ENCODE data around the gene NF1.
"Not testable (repeated sequence)": the region's sequence is repeated elsewhere in the genome, so short reads cannot be mapped to it uniquely, and the experiment has no call there.

The NF1 gene, protein sequence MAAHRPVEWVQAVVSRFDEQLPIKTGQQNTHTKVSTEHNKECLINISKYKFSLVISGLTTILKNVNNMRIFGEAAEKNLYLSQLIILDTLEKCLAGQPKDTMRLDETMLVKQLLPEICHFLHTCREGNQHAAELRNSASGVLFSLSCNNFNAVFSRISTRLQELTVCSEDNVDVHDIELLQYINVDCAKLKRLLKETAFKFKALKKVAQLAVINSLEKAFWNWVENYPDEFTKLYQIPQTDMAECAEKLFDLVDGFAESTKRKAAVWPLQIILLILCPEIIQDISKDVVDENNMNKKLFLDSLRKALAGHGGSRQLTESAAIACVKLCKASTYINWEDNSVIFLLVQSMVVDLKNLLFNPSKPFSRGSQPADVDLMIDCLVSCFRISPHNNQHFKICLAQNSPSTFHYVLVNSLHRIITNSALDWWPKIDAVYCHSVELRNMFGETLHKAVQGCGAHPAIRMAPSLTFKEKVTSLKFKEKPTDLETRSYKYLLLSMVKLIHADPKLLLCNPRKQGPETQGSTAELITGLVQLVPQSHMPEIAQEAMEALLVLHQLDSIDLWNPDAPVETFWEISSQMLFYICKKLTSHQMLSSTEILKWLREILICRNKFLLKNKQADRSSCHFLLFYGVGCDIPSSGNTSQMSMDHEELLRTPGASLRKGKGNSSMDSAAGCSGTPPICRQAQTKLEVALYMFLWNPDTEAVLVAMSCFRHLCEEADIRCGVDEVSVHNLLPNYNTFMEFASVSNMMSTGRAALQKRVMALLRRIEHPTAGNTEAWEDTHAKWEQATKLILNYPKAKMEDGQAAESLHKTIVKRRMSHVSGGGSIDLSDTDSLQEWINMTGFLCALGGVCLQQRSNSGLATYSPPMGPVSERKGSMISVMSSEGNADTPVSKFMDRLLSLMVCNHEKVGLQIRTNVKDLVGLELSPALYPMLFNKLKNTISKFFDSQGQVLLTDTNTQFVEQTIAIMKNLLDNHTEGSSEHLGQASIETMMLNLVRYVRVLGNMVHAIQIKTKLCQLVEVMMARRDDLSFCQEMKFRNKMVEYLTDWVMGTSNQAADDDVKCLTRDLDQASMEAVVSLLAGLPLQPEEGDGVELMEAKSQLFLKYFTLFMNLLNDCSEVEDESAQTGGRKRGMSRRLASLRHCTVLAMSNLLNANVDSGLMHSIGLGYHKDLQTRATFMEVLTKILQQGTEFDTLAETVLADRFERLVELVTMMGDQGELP (N-terminal part only)

GRCh38 chr17:31094600-31095235, at the start of gene NF1:
TSS of gene NF1 (plus strand) at chr17:31094977. CDS start at chr17:31095310, 333 bp downstream.
- DNase-seq (ENCODE audit: low spot score) = peak; percentile 94

DNA sequence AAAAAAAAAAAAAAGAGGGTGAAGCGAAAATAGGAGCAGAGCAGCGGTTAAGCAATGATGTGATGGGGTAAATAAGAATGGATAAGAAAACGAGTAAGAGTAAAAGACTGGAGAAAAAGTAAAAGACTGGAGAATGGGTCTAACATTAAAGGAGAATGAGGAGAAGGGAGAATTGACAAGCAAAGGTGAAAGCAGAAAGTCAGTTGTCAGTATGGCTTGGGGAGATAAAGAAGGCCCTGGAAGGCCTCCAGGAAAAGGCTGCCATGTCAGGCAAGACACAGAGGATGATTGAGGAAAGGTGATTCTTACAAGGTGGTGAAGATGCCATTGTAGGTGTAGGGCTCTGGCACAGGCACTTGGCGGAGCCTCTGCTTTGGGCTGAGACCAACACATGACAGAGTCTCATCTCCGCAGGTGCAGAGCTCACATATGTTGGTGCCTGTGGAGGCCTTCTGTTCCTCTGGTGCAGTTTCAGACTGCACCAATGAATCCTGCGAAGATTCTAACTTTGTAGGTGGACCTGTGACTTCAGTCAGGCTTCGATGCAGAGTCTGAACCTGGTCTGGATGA, 47.8 kb upstream of the NF1 start:
- not testable (repeated sequence) for DNase-seq (ENCODE audit: low spot score)

DNA sequence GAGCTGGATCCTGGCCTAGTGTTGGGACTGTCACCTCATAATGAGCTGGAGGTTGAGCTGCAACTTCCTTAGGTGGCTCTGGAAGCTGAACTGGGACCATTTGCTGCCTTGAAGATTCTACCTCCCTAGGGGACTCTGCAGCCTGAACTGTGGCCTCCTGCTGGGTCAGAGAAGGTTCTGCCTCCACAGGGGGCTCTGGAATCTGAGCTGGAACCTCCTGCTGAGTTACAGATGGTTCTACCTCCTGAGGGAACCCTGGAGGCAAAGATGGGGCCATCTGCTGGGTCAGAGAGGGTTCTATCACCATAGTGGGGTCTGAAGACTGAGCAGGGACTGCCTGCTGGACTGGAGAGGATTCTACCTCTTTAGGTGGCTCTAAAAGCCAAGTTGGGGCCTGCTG, 46.6 kb upstream of the NF1 start:
- no peak for DNase-seq (ENCODE audit: low spot score)

DNA sequence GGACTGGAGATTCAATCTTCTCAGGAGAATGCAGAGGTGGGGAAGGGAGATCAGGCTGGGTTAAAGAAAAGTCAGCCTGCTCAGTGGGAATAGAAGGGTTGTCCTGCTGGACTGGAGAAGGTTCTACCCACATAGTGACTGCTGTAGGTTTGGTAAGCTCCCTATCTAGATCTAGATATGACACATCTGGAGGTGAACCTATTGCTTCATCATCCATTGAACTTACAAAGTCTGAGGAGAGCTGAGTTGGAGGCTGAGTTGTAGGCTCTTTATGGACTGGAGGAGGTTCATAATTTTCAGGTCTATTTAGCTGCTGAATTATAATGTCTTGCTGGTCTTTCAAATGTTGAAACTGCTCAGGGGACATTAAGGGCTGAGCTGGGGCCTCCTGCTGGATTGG, 46.0 kb upstream of the NF1 start:
- no peak for DNase-seq (ENCODE audit: low spot score)

GRCh38 chr17:31050948-31051347, 43.8 kb upstream of the NF1 start:
- DNase-seq (ENCODE audit: low spot score) = no peak

GRCh38 chr17:31051506-31051905, 43.3 kb upstream of the NF1 start:
- no peak for DNase-seq (ENCODE audit: low spot score)

DNA sequence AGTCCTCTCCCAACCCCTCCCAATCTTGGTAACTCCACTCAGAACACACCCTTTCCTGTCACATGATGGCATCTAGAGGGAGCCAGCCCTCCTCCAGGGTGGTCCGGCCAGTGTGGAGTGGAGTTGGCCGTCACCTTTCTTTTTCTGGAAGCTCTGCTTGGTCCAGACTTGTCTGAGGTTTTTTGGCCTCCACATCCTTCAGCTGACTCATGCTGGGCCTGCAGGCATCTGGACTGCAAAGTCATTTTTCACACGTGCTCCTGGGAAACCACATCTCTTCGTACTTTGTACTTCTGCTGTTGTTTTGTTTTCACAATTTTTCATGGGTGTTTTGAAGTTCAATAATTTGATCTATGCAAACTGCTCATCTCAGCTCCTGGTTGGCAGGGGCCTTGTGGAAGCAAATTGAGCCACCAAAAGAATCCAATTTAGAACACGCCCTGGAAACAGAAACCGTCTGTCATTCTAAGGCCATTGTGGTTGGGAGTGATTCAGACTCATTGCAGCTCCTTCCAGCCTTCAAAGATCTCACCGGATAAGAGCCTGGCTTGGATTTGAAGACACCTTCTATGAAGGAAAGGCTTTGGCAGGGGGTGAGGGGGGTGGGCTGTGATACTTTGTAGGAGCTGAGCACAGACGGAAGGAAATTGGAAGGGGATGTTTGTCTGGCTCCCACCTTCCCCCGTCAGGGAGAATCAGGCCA, 42.4 kb upstream of the NF1 start:
- DNase-seq (ENCODE audit: low spot score) = no peak

GRCh38 chr17:31053071-31053470, 41.7 kb upstream of the NF1 start:
- DNase-seq (ENCODE audit: low spot score) = no peak

GRCh38 chr17:31054761-31055160, 40.0 kb upstream of the NF1 start:
- no peak for DNase-seq (ENCODE audit: low spot score)

GRCh38 chr17:31058976-31059375, 35.8 kb upstream of the NF1 start:
- peak; percentile 21 for DNase-seq (ENCODE audit: low spot score)

DNA sequence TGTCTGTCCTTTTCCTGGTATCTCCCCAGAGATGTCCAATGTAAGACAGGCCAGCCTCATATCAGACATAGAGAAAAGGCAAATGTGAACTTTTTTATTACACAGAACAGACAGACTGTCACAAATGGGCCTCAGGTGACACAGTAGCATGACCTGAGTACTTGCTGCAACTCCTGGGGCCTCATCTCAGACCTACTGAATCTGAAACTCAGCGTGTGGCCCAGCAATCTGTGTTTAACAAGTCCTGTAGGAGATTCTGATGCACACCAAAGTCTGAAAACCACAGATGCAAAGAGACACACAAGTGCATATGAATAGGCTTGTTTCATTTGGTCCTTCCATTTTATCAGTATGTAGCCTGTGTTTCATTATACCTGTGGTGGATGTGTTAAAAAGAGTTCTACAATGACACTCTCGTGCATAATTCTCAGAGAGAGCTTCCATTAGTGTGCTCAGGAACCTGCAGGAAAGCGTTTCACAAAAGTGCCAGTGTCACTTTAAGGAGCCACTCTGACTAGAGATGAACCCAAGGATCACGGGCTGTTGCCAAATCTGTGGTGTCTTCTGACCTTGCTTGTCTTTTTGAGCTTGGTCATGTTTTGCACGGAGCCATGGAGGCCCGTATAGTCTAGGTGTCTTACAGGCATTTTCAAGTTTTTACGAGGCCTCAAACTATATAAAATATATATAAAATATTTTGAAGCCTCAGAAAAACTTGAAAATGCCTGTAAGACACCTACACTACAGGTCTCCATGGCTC, 33.8 kb upstream of the NF1 start:
- no peak for DNase-seq (ENCODE audit: low spot score)

GRCh38 chr17:31061678-31062077, 33.1 kb upstream of the NF1 start:
- no peak for DNase-seq (ENCODE audit: low spot score)

- DNase-seq (ENCODE audit: low spot score) = no peak
Observed at GRCh38 chr17:31062346-31062745, 32.4 kb upstream of the NF1 start.

GRCh38 chr17:31064707-31065106, 30.1 kb upstream of the NF1 start:
- DNase-seq (ENCODE audit: low spot score) = no peak

DNA sequence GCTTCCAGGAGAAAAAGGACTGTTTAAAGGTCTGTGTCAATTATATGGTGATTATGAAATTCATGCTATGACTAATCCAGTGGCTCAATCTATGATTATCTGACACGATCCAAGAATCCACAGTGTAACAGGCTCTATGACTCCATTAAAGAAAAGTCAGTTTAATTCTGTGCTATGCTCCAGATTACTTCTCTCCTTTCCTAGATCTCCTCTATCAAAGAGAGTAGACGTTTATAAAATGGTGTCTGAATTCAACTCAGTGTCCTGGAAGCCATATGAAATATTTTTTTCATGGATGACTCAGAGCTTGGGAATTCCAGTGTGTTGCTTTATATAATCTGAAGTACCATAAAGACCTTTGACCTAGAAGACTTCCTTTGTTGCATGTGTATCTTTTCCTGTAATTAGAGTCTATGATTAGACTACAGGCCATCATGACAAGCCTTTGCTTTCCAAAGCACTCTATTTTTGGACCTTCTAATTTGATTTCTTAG, 27.0 kb upstream of the NF1 start:
- no peak for DNase-seq (ENCODE audit: low spot score)

DNA sequence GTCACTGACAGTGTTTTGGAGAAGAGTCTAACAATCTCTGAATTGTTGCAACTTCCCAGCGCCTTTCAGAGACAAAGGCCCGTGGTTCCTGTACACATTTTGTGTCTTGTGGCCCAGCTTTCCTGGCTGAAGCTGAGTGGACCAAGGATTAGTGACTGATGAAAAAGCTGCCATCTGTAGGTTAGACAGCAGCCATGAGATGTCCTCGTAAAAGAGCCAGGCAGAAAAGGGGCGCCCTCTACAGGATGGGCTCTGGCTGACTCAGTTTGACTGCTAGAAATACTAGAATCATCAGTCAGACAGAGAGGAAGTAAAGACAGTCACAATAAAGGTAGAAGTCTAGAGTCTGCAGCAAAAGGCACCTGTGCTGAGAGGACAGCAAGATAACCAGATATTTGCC, 26.5 kb upstream of the NF1 start:
- DNase-seq (ENCODE audit: low spot score) = peak; percentile 25

DNA sequence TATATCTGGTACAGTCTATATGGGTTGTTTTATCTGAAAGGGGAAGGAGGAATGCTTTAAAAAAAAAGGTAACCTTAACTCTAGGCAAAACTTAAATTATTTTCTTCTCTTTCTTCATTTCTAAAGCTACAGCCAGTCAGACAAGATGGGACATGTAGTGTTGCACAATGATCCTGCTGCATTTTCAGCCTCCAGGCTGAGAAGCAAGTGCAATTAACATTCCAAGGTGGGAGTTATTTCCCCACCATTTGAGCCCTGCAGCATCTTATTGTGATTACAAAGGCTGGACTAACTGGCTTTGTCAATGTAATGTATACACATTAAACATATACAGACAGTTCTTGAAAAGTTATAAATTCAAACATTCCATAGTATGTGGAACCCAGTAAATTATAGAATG, 22.6 kb upstream of the NF1 start:
- DNase-seq (ENCODE audit: low spot score) = no peak

GRCh38 chr17:31073411-31073810, 21.4 kb upstream of the NF1 start:
- DNase-seq (ENCODE audit: low spot score) = no peak

DNA sequence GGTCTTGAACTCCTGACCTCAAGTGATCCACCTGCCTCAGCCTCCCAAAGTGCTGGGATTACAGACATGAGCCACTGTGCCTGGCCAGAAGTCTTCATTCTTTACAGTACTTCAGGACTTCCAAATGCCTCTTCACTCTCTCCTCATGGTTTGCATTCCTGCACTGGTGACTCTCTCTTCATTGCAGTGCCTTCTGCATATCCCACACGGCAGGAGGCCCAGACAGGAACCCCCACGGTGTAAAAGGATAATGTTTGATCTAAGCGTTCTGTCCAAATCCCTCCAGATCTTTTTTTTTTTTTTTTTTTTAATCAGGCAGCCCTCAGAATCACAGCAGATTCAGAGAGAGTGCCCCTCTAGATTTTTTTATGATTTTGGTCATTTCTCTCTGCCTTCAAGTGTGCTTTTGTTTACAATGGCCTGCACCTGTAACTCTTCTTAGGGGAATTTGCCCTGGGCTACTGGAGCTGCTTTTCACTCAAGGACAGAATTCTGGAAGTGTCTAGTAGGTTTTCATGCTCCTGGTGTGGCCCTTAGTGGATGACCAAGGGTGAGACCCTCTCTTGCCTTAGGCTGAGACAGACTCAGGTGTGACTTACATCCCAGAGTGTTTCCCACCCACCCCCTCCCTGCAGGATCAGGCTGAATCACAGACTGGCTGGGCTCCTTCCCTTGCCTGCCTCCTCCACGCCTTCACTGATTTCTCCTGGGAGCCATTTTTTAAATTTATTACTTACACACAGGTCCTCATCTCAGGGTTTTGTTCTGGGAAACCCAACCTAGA, 19.8 kb upstream of the NF1 start:
- DNase-seq (ENCODE audit: low spot score) = no peak
